Gastrocnemius medialis (tissue), 4 donors: ENCODE measurements around the gene SELENOK.

ENCODE experiments used
- CTCF ChIP-seq, 5 experiments: fragments of 450-650 bp in 3 of 5; fragments of 200-600 bp in 2 of 5; sonication (generic) in 2 of 5; IDR thresholded peaks in 4 of 5; conservative IDR thresholded peaks in 1 of 5; 1 replicate in 4 of 5; 2 replicates in 1 of 5; pipeline ENCODE4 v1.5.1; 2016 to 2019; ENCODE audit warnings: antibody characterized with exemption in 5 of 5, mild to moderate bottlenecking in 3 of 5, moderate library complexity in 3 of 5
- POLR2A ChIP-seq, 2 donors: fragments of 450-650 bp; IDR thresholded peaks; one replicate each; pipeline ENCODE4 v1.6.1; 2017; ENCODE audit warnings: antibody characterized with exemption in 2 of 2, mild to moderate bottlenecking in 2 of 2, moderate library complexity in 2 of 2

- TF ChIP-seq CTCF (IDR thresholded peaks at IDR 0.05 in 4 of 5, conservative IDR thresholded peaks at IDR 0.05 in 1 of 5) (no peak), POLR2A (IDR thresholded peaks at IDR 0.05) (no peak)
Measured at GRCh38 chr3:53849916-53850315, 41.7 kb downstream of the SELENOK start.
